ENCODE results near the gene AXDND1. TPM values are rescaled to one million over a fixed set of nuclear protein-coding genes. Genes with fewer than 3 reads are reported as not detected.

AXDND1 gene, protein sequence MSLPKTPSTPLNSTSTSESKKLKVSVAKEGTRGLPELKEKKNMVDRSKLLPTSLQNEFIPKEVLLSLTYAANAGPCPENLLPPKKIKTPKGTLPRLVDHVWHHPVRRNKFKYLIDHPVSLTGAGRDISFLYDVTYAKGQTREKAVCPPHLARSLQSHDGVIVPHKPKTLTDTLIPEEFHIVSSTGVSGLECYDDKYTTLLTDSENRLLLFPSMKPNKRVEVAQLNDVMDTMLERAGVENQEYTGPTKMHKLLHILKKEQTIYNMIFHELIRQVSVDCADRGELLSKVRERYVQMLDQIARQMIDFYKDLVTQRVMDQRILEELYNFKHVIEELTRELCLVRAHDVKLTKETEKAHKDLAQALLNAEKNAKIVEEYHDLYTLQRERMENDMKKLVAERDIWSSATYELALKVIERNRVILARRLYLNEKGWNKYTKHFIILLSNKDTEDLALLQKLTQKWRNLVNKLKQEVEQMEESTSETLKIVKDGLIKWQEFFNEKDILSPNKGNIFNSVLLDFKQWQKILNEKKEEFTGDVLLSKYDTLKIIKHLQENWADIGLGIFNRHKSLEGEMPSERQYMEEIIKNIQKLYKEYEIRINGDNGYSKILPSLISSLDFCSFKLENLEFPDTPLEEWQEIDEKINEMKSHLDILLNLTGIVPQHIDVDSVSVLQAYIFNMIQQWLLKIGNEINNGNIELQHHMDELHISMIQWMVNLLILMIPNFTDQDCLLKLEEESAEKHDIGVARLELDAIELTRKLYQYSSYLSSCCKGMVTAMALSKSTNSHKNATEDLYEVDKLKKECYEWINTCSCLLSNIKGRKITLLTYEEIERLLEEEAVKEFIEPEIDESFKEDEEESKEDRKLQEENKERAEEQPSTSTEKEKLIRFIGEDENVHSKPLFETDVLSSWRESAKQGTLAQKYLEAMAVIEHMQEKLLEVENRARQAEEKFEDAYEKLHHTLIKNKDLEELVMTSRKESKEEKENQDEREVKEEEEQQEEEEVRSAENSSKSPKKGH
- total RNA-seq (2014; rRNA removed; shearing (Covaris generic)): 0.53 TPM in 1 of 2 replicates, not detected in the other

DNA sequence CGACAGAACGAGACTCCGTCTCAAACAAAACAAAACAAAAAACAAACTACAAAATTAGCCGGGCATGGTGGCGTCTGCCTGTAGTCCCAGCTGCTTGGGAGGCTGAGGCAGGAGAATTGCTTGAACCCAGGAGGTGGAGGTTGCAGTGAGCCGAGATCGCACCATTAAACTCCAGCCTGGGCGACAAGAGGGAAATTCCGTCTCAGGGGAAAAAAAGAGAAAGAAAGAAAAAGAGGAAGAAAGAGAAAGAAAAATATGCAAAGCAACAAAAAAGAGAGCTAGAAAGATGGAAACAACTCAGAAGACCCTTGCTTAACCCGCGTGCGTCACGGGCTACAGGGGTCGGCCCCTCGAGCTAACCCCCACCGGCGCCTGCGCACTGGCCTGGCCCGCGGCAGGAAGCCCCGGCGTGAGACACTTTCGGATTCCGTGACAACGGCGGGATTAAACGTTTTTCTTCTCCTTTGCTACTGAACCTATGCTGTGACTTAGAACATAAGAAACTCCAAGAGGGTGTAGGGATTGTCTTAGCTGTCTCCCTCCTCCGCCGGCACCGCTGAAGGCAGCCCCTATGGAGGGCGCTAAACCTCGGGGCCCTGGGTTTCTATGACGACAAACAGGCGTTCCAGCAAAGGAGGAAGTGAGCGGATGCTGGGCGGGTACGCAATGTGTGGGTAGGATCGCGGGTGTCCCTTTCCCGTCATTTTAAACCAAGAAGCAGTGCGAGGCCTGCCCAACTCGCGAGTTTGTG lies at the start of gene AXDND1:
Gene AXDND1 (plus strand): TSS at position 630 of the 751 bp plus-strand sequence. CDS start 539 bp downstream, outside the sequence.
- Histone ChIP-seq H3K36me3 (no peaks in the 10 kb centered on the region), H3K27me3 (replicated peaks) (no peaks in the 10 kb centered on the region), H3K27ac (peak within 1 kb of the TSS; percentile 93), H3K9me3 (replicated peaks) (no peaks in the 10 kb centered on the region), H3K4me1 (replicated peaks) (no peaks in the 10 kb centered on the region; the same call in 1 of the 2 replicates), H3K4me3 (peak within 1 kb of the TSS; percentile 53)
- peak; percentile 88 to 91 for DNase-seq (ENCODE audit: low read depth in 1 of 2, low spot score in 2 of 2)

DNA sequence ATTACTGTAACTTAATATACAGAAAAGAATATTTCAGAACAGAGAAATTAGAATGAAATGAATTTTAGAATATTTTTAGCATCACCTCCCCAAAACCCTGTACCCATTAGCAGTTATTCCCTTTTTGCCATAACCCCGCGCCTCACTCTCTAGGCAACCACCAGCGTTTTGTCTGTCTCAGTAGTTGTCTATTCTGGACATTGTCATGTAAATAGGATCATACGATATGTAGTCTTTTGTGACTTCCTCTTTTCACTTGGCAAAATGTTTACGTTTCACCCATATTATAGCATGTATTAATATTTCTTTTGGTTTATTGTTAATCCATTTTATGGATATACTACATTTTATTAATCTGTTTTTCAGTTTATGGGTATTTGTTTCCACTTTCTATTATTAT lies 47.3 kb upstream of the AXDND1 start:
- no peaks in the 10 kb centered on the region for H3K9me3 ChIP-seq (replicated peaks)
- no peak overlapping the region for H3K27ac ChIP-seq
- no peak overlapping the region for H3K4me3 ChIP-seq
- H3K27me3 ChIP-seq (replicated peaks): no peaks in the 10 kb centered on the region
- peaks cover 29% of the 10 kb centered on the region for H3K36me3 ChIP-seq
- H3K4me1 ChIP-seq (replicated peaks): no peaks in the 10 kb centered on the region; the same call in 1 of the 2 replicates
- no peak for DNase-seq (ENCODE audit: low read depth in 1 of 2, low spot score in 2 of 2)

DNA sequence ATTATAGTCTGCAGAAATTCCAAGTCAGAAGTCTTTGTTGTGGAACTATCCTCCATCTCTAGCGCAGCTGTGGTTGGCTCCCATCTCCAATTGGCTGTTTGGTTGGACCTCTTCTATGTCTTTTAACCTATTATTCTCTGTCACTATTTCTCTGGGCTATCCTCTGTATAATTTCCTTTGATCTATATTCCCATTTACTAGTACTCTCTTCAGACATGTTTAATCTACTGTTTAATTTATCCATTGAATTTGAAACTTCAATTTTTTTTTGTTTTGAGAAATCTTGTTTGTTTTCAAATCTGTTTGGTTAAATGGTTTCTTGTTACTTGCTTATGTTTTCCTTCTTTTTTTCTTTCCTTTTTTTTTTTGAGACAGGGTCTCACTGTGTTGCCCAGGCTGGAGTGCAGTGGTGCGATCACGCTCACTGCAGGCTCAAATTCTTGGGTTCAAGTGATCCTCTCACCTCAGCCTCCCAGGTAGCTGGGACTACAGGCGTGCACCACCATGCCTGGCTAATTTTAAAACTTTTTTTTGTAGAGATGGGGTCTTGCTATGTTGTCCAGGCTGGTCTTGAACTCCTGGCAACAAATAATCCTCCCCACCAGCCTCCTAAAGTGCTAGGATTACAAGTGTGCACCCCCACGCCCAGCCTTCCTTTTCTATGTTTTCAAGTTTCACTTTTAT lies 44.1 kb upstream of the AXDND1 start:
- Histone ChIP-seq H3K27ac (no peak overlapping the region), H3K36me3 (peaks cover 30% of the 10 kb centered on the region), H3K4me1 (replicated peaks) (no peaks in the 10 kb centered on the region; the same call in 1 of the 2 replicates), H3K9me3 (replicated peaks) (no peaks in the 10 kb centered on the region), H3K27me3 (replicated peaks) (no peaks in the 10 kb centered on the region), H3K4me3 (no peak overlapping the region)
- no peak for DNase-seq (ENCODE audit: low read depth in 1 of 2, low spot score in 2 of 2)

DNA sequence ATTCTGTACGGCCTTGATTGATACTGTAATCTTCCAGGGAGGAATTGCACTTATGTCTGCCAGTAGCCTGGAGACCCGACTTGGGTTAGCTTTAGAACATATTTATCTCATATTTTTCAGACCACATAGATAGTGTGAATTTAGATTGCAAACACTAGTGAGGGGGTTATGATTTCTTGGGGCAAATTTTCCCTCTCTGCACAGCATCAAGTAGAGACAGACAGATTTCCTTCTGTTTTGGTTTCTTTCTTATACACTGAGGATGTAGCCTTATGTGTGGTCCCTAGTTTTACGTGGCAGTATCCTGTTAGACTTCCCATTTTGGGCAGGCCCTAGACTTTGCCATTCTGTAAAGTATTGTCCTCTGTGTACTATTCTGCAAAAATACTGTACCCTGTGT lies 43.2 kb upstream of the AXDND1 start:
- DNase-seq (ENCODE audit: low read depth in 1 of 2, low spot score in 2 of 2): no peak
- no peak overlapping the region for H3K4me3 ChIP-seq

DNA sequence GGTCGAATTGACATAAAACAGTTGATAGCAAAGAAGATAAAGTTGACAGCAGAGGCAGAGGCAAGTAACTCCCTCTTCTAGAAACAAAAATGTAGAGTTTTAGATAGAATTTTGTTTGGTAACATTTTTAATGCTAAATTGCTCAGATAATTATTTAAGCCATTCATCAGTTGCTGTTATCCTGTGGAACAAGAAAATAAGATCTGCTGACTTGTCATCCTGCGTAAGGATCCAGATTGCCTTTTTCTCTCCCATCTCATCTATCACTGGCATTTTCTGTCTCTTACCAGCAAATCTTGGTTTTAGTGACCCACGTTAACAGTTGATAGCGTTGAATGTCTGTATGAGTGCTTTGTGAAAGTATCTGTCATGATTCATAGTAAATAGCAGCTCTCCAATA lies 42.3 kb upstream of the AXDND1 start:
- Histone ChIP-seq H3K9me3 (replicated peaks) (no peaks in the 10 kb centered on the region), H3K4me1 (replicated peaks) (no peaks in the 10 kb centered on the region; the same call in 1 of the 2 replicates), H3K27me3 (replicated peaks) (no peaks in the 10 kb centered on the region), H3K4me3 (no peak overlapping the region), H3K27ac (no peak overlapping the region), H3K36me3 (peaks cover 34% of the 10 kb centered on the region)
- no peak for DNase-seq (ENCODE audit: low read depth in 1 of 2, low spot score in 2 of 2)

More for the DNA sequence above, 43.2 kb upstream of the AXDND1 start:
- H3K4me1 ChIP-seq (replicated peaks): no peaks in the 10 kb centered on the region; the same call in 1 of the 2 replicates
- no peaks in the 10 kb centered on the region for H3K27me3 ChIP-seq (replicated peaks)
- no peaks in the 10 kb centered on the region for H3K9me3 ChIP-seq (replicated peaks)
- no peak overlapping the region for H3K27ac ChIP-seq
- H3K36me3 ChIP-seq: peaks cover 31% of the 10 kb centered on the region

DNA sequence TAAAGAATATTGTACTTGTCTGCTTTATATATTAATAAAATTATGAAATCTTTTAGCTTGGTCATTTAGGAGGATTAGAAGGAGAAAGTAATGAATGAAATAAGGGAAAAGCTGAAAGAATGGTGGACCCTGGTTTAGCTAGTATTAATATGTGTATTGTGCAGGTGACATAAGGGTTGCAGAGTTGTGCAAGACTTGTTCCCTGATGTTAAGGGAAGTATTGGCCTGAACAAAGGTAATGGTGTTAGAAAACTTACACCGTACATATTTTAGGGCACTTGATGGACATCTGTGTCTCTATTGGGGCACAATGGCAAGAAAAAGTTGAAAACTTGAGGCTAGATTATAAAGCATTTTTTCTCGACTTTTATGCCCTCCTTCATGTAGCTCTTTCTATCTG lies 39.9 kb upstream of the AXDND1 start:
- DNase-seq (ENCODE audit: low read depth in 1 of 2, low spot score in 2 of 2): no peak
- H3K27ac ChIP-seq: no peak overlapping the region
- H3K4me3 ChIP-seq: no peak overlapping the region
- peaks cover 42% of the 10 kb centered on the region for H3K36me3 ChIP-seq
- no peaks in the 10 kb centered on the region for H3K27me3 ChIP-seq (replicated peaks)
- H3K4me1 ChIP-seq (replicated peaks): no peaks in the 10 kb centered on the region; the same call in 1 of the 2 replicates
- 0 out of 2 replicates have a peak, but pooled peaks cover 3% of the 10 kb centered on the region for H3K9me3 ChIP-seq (replicated peaks)

DNA sequence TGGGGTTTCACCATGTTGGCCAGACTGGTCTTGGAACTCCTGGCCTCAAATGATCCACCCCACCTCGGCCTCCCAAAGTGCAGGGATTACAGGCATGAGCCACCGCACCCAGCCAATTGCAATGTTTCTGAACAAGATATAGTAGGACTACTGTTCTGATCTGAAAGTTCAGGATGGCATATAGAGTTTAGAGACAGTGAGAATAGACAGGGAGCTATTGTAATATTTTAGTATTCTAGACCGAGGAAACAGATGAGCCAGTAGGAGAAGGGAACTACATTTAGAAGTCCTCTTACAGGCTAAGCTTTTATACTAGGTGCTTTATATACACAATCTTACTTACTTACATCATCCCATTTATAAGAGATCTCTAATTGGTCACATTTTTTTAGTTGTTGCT lies 39.0 kb upstream of the AXDND1 start:
- Histone ChIP-seq H3K9me3 (replicated peaks) (0 out of 2 replicates have a peak, but pooled peaks cover 3% of the 10 kb centered on the region), H3K27me3 (replicated peaks) (no peaks in the 10 kb centered on the region), H3K27ac (no peak overlapping the region), H3K36me3 (peaks cover 38% of the 10 kb centered on the region), H3K4me3 (no peak overlapping the region), H3K4me1 (replicated peaks) (no peaks in the 10 kb centered on the region; the same call in 1 of the 2 replicates)
- DNase-seq (ENCODE audit: low read depth in 1 of 2, low spot score in 2 of 2): no peak

DNA sequence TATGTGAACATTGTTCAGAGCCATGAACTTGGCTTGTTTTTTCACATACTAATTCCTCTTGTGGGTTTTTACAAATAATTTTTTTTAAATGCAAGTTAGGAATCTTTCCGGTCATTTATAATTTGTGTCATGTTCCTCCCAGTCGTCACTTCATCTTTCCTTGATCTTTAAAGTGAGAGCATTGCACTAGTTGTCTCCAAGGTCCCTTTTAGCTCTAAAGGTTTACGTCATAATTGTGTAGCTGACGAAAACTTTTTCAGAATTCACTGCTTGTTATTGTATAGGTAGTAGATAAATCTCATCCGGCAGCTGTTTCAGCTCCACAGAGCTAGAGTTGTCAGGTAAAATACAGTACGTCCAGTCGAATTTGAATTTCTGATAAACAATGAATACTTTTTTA lies 38.6 kb upstream of the AXDND1 start:
- Histone ChIP-seq H3K36me3 (peaks cover 35% of the 10 kb centered on the region), H3K9me3 (replicated peaks) (0 out of 2 replicates have a peak, but pooled peaks cover 3% of the 10 kb centered on the region), H3K4me3 (no peak overlapping the region), H3K27ac (no peak overlapping the region), H3K4me1 (replicated peaks) (no peaks in the 10 kb centered on the region; the same call in 1 of the 2 replicates), H3K27me3 (replicated peaks) (no peaks in the 10 kb centered on the region)
- DNase-seq (ENCODE audit: low read depth in 1 of 2, low spot score in 2 of 2): no peak

DNA sequence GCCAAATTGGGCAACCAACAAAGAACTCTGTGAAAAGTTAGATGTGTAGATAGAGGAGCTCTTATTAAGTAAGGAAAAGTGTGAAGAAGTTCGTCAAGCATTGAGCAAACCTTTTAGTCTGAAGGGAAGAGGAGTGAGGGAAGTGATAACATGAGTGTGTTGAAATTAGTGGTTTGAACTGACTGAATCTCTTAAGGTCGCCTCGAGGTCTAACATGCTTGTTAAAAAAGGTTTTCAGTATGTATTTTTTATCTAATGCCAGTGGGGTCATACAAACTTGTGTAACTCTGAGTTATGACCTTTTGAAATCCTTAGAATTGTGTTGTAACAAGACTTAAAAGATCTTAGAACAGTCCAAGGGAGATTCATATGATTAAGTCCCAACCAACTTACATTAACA lies 38.1 kb upstream of the AXDND1 start:
- H3K27ac ChIP-seq: no peak overlapping the region
- DNase-seq (ENCODE audit: low read depth in 1 of 2, low spot score in 2 of 2): no peak
- H3K27me3 ChIP-seq (replicated peaks): no peaks in the 10 kb centered on the region
- no peak overlapping the region for H3K4me3 ChIP-seq
- peaks cover 32% of the 10 kb centered on the region for H3K36me3 ChIP-seq
- no peaks in the 10 kb centered on the region; the same call in 1 of the 2 replicates for H3K4me1 ChIP-seq (replicated peaks)
- H3K9me3 ChIP-seq (replicated peaks): 0 out of 2 replicates have a peak, but pooled peaks cover 3% of the 10 kb centered on the region

DNA sequence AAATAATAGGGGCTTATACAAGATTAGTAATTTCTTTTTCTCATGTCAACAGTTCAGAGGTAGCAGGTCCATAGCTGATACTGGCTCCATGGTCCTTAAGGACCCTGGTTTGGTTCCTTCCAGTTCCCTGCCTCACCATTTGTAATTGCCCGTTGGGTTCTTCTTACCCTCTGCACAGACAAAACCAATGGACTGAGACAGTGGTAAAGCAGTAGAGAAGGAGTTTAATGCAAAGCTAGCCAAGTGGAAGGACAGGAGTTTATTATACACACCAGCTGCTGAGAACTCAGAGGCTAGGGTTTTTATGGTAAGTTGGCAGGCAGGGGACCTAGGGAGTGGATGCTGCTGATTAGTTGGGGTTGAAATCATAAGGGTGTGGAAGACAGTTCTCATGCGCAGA lies 35.9 kb upstream of the AXDND1 start:
- H3K36me3 ChIP-seq: peaks cover 15% of the 10 kb centered on the region
- no peaks in the 10 kb centered on the region for H3K4me1 ChIP-seq (replicated peaks)
- no peaks in the 10 kb centered on the region for H3K27me3 ChIP-seq (replicated peaks)
- 0 out of 2 replicates have a peak, but pooled peaks cover 3% of the 10 kb centered on the region for H3K9me3 ChIP-seq (replicated peaks)
- DNase-seq (ENCODE audit: low read depth in 1 of 2, low spot score in 2 of 2): no peak
- no peak overlapping the region for H3K27ac ChIP-seq
- H3K4me3 ChIP-seq: no peak overlapping the region

DNA sequence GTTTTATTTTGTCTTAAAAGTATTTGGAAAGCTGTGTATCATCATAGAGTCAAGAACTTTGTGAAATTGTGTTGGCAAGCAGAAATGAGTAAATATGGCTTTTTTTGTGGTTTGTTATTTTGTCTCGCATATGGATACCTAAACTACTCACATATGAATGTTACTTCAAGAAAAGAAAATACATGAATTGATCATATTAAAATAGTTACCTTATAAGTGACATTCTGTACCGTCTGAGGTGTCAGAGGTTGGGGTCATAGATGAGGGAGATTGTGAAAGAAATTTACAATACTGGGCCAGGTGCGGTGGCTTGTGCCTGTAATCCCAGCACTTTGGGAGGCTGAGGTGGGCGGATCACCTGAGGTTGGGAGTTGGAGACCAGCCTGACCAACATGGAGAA lies 31.3 kb upstream of the AXDND1 start:
- H3K4me3 ChIP-seq: no peak overlapping the region
- no peaks in the 10 kb centered on the region for H3K4me1 ChIP-seq (replicated peaks)
- DNase-seq (ENCODE audit: low read depth in 1 of 2, low spot score in 2 of 2): no peak
- 0 out of 2 replicates have a peak, but pooled peaks cover 3% of the 10 kb centered on the region for H3K9me3 ChIP-seq (replicated peaks)
- H3K27me3 ChIP-seq (replicated peaks): no peaks in the 10 kb centered on the region
- H3K27ac ChIP-seq: no peak overlapping the region
- peaks cover 31% of the 10 kb centered on the region for H3K36me3 ChIP-seq

DNA sequence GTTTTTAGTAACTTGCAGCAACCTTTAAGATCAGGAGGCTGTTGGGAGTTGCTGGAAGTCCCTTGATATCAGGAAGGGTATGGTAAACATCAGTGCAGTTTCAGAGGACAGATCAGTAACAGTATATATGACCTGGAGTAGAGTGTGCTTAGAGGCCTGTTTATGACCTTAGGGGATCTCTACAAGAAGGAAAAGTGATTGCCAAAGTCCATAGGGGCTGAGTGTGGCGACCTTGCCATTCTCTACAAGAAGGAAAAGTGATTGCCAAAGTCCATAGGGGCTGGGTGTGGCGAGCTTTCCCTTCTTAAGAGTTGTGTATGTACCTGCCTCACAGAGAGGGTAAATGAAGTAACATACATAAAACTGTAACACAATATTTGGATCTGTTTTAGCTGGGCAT lies 28.5 kb upstream of the AXDND1 start:
- no peak overlapping the region for H3K4me3 ChIP-seq
- H3K9me3 ChIP-seq (replicated peaks): no peaks in the 10 kb centered on the region
- H3K4me1 ChIP-seq (replicated peaks): no peaks in the 10 kb centered on the region
- peaks cover 38% of the 10 kb centered on the region for H3K36me3 ChIP-seq
- DNase-seq (ENCODE audit: low read depth in 1 of 2, low spot score in 2 of 2): no peak
- H3K27me3 ChIP-seq (replicated peaks): no peaks in the 10 kb centered on the region
- no peak overlapping the region for H3K27ac ChIP-seq

Data from SJSA1 (cell line).